Esophagus muscularis mucosa (tissue), 4 donors: ENCODE data around the gene CDK5RAP2. TPM values are rescaled to one million over a fixed set of nuclear protein-coding genes. Genes with fewer than 3 reads are reported as not detected.

Source experiments
- DNase-seq: peaks from one replicate; pipeline ENCODE4 v3.0.0-alpha.2; 2017; ENCODE audit errors: extremely low spot score
- H3K27ac ChIP-seq, 4 donors: fragments of 200-600 bp; sonication (generic); replicated peaks in 1 of 4; 1 replicate in 3 of 4; 2 replicates in 1 of 4; pipeline ENCODE4 v1.5.1; 2016 to 2019; ENCODE audit warnings: mild to moderate bottlenecking in 1 of 4
- H3K27me3 ChIP-seq, 4 donors: fragments of 200-600 bp; sonication (generic); one replicate each; pipeline versions ENCODE4 v1.5.1 to v1.6.0; 2016 to 2019
- H3K36me3 ChIP-seq, 4 donors: fragments of 200-600 bp; sonication (generic); one replicate each; pipeline ENCODE4 v1.5.1; 2016 to 2019
- H3K4me1 ChIP-seq, 4 donors: fragments of 200-600 bp; sonication (generic); one replicate each; pipeline ENCODE4 v1.5.1; 2016 to 2019
- H3K4me3 ChIP-seq, 4 donors: fragments of 200-600 bp; sonication (generic); 1 replicate in 2 of 4; 2 replicates in 2 of 4; pipeline ENCODE4 v1.5.1; 2016 to 2019; ENCODE audit warnings: mild to moderate bottlenecking in 4 of 4, moderate library complexity in 1 of 4
- H3K9me3 ChIP-seq, 4 donors: fragments of 200-600 bp; sonication (generic); 1 replicate in 3 of 4; 2 replicates in 1 of 4; pipeline ENCODE4 v1.5.1; 2016 to 2019
- CTCF ChIP-seq, 3 experiments: fragments of 200-600 bp in 2 of 3; fragments of 450-650 bp in 1 of 3; sonication (generic) in 2 of 3; IDR thresholded peaks; one replicate each; pipeline ENCODE4 v1.5.1; 2017 to 2019; ENCODE audit warnings: antibody characterized with exemption in 3 of 3, mild to moderate bottlenecking in 2 of 3, moderate library complexity in 1 of 3
- EP300 ChIP-seq: sonication (generic); formaldehyde crosslinking; IDR thresholded peaks from one replicate; pipeline ENCODE4 v1.6.1; 2017; ENCODE audit warnings: antibody characterized with exemption
- POLR2A ChIP-seq: fragments of 450-650 bp; IDR thresholded peaks from one replicate; pipeline ENCODE4 v1.6.1; 2017; ENCODE audit warnings: antibody characterized with exemption, moderate library complexity, mild to moderate bottlenecking, low read depth
- POLR2AphosphoS5 ChIP-seq, 2 donors: sonication (generic); formaldehyde crosslinking; IDR thresholded peaks; one replicate each; pipeline ENCODE4 v1.6.1; 2017; ENCODE audit warnings: antibody characterized with exemption in 2 of 2
- WGBS: methylation state at CpG from one replicate; pipeline ENCODE4 v1.1.5; 2018; 5-methylcytosine and 5-hydroxymethylcytosine counted together
- intact Hi-C: fragments of 100-400 bp; cut with DNase I; formaldehyde crosslinking; loops from one replicate; pipeline ENCODE4 v1.15.1; 2023
- total RNA-seq, 4 donors: library from RNA; depleted of rRNA; stranded (reverse); fragments of >200 nt; gene quantifications; one replicate each; pipeline versions ENCODE4 v1.1.0 to v1.2.1, GENCODE V29; 2016

CDK5RAP2 gene
- total RNA-seq, 4 donors from 2014 or later: 34.6 to 38.6 (median 36.7) TPM

DNA sequence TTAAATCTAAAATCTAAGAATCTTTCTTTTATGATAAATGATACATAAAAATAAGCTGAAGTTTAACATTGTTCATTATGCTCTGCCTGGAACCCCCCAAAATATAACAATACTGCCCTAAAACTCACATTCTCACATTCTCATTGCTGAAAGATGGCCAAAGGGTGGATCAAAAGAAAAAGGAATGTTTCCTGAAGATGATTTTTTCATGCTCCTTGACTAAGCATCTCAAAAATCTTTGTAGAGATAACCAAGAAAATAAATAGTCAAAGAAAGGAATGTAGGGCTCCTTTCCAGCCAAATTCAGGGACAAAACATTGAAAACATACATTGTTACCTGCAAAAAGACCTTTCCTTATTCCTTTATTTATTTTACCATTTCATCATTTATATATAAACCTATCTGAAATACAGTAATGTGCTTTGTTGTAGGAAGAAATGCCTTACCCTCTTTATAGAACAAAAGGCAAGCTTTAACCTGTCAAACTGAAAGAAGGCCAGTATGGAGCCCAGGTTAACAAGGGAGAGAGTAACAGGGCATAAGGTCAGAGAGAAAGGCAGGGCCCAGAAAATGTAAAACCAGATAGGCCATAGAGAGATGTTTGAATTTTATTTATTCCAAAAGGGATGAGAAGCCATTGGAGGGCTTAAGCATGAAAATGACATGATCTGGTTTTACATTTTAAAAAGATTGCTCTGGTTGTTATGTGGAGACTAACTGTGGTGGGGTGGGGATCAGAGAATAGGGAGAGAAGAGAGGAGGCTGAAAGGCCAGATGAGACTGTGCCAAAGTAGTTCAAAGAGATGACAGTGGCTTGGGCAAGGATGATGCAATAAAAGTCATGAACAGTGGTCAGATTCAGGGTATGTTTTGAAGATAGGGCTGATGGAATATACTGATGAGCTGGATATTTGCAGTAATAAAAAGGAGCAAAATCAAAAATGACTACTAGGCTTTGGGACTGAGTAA is 37.3 kb upstream of the CDK5RAP2 start:
- Histone ChIP-seq H3K4me3 (no peak overlapping the region), H3K36me3 (peaks cover 0 to 16% (median 3%) of the 10 kb centered on the region in 4 donors), H3K27ac (no peak overlapping the region), H3K9me3 (no peaks in the 10 kb centered on the region), H3K27me3 (no peaks in the 10 kb centered on the region), H3K4me1 (peaks cover 0 to 5% (median 4%) of the 10 kb centered on the region in 4 donors)
- intact Hi-C loops: no loop called here
- TF ChIP-seq CTCF (IDR thresholded peaks at IDR 0.05) (no peak), EP300 (no peak), POLR2AphosphoS5 (IDR thresholded peaks at IDR 0.05) (no peak), POLR2A (no peak)
- DNase-seq: no peak

GRCh38 chr9:120612218-120612617 is 32.3 kb upstream of the CDK5RAP2 start:
- 100% methylated on average over 1 of the region's 1 CpG for WGBS
- intact Hi-C loops: no loop called here
- H3K27ac ChIP-seq: no peak overlapping the region
- no peaks in the 10 kb centered on the region for H3K4me1 ChIP-seq
- no peaks in the 10 kb centered on the region for H3K9me3 ChIP-seq
- no peak for TF ChIP-seq POLR2AphosphoS5 (IDR thresholded peaks at IDR 0.05)
- no peak overlapping the region for H3K4me3 ChIP-seq
- no peaks in the 10 kb centered on the region for H3K27me3 ChIP-seq
- H3K36me3 ChIP-seq: peaks cover 4 to 25% (median 7%) of the 10 kb centered on the region in 4 donors
- DNase-seq: no peak

GRCh38 chr9:120611690-120612068 is 31.7 kb upstream of the CDK5RAP2 start:
- intact Hi-C loops: no loop called here
- Histone ChIP-seq H3K27me3 (no peaks in the 10 kb centered on the region), H3K36me3 (peaks cover 4 to 30% (median 12%) of the 10 kb centered on the region in 4 donors), H3K27ac (no peak overlapping the region), H3K9me3 (no peaks in the 10 kb centered on the region), H3K4me1 (no peaks in the 10 kb centered on the region), H3K4me3 (no peak overlapping the region)
- WGBS: 90% methylated on average over 1 of the region's 1 CpG
- TF ChIP-seq CTCF (IDR thresholded peaks at IDR 0.05): no peak
- TF ChIP-seq POLR2A: no peak
- TF ChIP-seq EP300: no peak
- TF ChIP-seq POLR2AphosphoS5 (IDR thresholded peaks at IDR 0.05): no peak
- no peak for DNase-seq

DNA sequence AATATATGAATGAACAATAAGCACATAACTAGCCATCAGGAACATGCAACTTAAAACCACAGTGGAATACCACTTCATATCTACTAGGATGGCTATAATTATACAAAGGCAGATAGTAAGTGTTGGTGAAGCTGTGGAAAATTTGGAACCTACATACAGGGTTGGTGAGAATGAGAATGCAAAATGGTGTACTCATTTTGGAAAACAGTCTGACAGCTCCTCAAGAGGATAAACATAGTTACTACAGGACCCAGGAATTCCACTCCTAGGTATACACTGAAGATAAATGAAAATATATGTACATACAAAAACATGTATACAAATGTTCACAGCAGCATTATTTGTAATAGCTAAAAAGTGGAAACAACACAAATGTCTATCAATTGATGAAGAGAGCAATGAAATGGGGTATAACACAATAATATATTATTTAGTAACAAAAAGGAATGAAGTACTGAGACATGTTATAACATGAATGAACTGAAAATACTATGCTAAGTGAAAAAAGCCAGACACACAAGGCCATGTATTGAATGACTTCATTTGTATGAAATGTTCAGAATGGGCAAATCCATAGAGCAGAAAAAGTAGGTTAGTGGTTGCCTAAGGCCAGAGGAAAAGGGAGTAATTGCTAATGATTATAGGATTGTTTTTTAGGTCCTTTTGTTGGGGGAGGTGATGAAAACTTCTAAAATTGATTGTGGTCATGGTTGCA is 31.2 kb upstream of the CDK5RAP2 start:
- Histone ChIP-seq H3K4me1 (no peaks in the 10 kb centered on the region), H3K36me3 (peaks cover 4 to 34% (median 12%) of the 10 kb centered on the region in 4 donors), H3K9me3 (no peaks in the 10 kb centered on the region), H3K4me3 (no peak overlapping the region), H3K27me3 (no peaks in the 10 kb centered on the region), H3K27ac (no peak overlapping the region)
- no peak for DNase-seq
- no peak for TF ChIP-seq POLR2A
- no peak for TF ChIP-seq CTCF (IDR thresholded peaks at IDR 0.05)
- no peak for TF ChIP-seq EP300
- TF ChIP-seq POLR2AphosphoS5 (IDR thresholded peaks at IDR 0.05): no peak
- intact Hi-C loops: no loop called here

DNA sequence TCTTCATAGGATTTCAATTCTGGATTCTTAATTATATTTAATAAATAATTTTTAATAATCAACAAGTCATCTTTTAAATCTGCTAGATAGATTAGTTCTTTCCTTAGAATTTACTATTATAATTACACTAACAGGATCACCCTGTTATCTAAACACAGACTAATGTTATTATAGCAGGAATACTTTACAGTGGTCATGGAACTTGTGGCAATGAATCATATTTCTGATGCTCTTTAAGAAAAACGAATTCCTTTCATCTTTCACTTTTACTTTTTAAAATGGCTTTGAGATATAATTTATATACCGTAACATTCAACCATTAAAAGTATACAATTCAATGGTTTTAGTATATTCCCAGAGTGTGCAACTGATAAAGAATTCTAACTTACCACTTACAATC is 29.7 kb upstream of the CDK5RAP2 start:
- Histone ChIP-seq H3K27ac (no peak overlapping the region), H3K36me3 (peaks cover 4 to 33% (median 18%) of the 10 kb centered on the region in 4 donors), H3K4me3 (no peak overlapping the region), H3K27me3 (no peaks in the 10 kb centered on the region), H3K9me3 (no peaks in the 10 kb centered on the region), H3K4me1 (no peaks in the 10 kb centered on the region)
- no peak for TF ChIP-seq POLR2A
- TF ChIP-seq EP300: no peak
- 97% methylated on average over 2 of the region's 2 CpGs for WGBS
- intact Hi-C loops: no loop called here
- DNase-seq: no peak
